Measurements from ENCODE around the gene CCDC51. TPM values are rescaled to one million over a fixed set of nuclear protein-coding genes. Genes with fewer than 3 reads are reported as not detected.

CCDC51 gene
- total RNA-seq, 1 donor from 2014 or later = 39.4 TPM

- DNase-seq (ENCODE audit: low read depth) = no peak
These were observed 5.2 kb downstream of the CCDC51 start for GRCh38 chr3:48434591-48435222.

GRCh38 chr3:48433472-48434118, 6.3 kb downstream of the CCDC51 start:
- peak; percentile 86 for DNase-seq (ENCODE audit: low read depth)

GRCh38 chr3:48432411-48433371, 7.2 kb downstream of the CCDC51 start:
- peak; percentile 26 for DNase-seq (ENCODE audit: low read depth)

GRCh38 chr3:48431224-48432029, 8.5 kb downstream of the CCDC51 start:
- DNase-seq (ENCODE audit: low read depth) = no peak

- DNase-seq (ENCODE audit: low read depth) = no peak
These were observed 9.2 kb downstream of the CCDC51 start for GRCh38 chr3:48430708-48431101.

- DNase-seq (ENCODE audit: low read depth) = peak; percentile 26
These were observed 9.8 kb downstream of the CCDC51 start, which contains the start of gene PLXNB1 for GRCh38 chr3:48429960-48430707. PLXNB1 (minus strand) TSS chr3:48430086; CDS start chr3:48424611, 5,475 bp downstream.

GRCh38 chr3:48429317-48429959, 10.5 kb downstream of the CCDC51 start:
- peak; percentile 69 for DNase-seq (ENCODE audit: low read depth)

- DNase-seq (ENCODE audit: low read depth) = peak; percentile 61
These were observed 11.2 kb downstream of the CCDC51 start for GRCh38 chr3:48428572-48429316.

GRCh38 chr3:48428088-48428571, 11.8 kb downstream of the CCDC51 start:
- DNase-seq (ENCODE audit: low read depth) = no peak

GRCh38 chr3:48427630-48427962, 12.3 kb downstream of the CCDC51 start:
- DNase-seq (ENCODE audit: low read depth) = peak; percentile 53

GRCh38 chr3:48426944-48427629, 12.8 kb downstream of the CCDC51 start:
- peak; percentile 28 for DNase-seq (ENCODE audit: low read depth)

GRCh38 chr3:48426401-48426909, 13.5 kb downstream of the CCDC51 start:
- peak; percentile 87 for DNase-seq (ENCODE audit: low read depth)

GRCh38 chr3:48425281-48425812, 14.6 kb downstream of the CCDC51 start:
- DNase-seq (ENCODE audit: low read depth) = no peak

- DNase-seq (ENCODE audit: low read depth) = peak; percentile 78
These were observed 15.8 kb downstream of the CCDC51 start for GRCh38 chr3:48423883-48424695.

- peak; percentile 78 for DNase-seq (ENCODE audit: low read depth)
These were observed 16.6 kb downstream of the CCDC51 start for GRCh38 chr3:48423241-48423882.

GRCh38 chr3:48422681-48423080, 17.2 kb downstream of the CCDC51 start:
- peak; percentile 97 for DNase-seq (ENCODE audit: low read depth)

Measured in myocyte (in vitro differentiated cells).